Neural cell (in vitro differentiated cells): ENCODE data around the gene PAMR1. TPM values are rescaled to one million over a fixed set of nuclear protein-coding genes. Genes with fewer than 3 reads are reported as not detected.
A peak's percentile ranks its signal among the peaks of the same experiment; 100 is the strongest.

ENCODE experiments used
- H2AFZ ChIP-seq: fragments of 200-600, 300-800 bp; sonication (generic), shearing (Covaris generic); 2 replicates; pipeline ENCODE4 v1.6.0; 2014; ENCODE audit warnings: low read depth, mild to moderate bottlenecking, antibody characterized with exemption, low read length, moderate library complexity
- H3F3A ChIP-seq: fragments of 200-600 bp; shearing (Covaris generic); 2 replicates; pipeline ENCODE4 v1.6.1; 2016; ENCODE audit warnings: mild to moderate bottlenecking, moderate library complexity, mixed read lengths, antibody characterized with exemption, low read length; ENCODE audit not compliant: insufficient read depth, poor library complexity, severe bottlenecking
- H3K27ac ChIP-seq: fragments of 200-600, 300-800 bp; sonication (generic), shearing (Covaris generic); 2 replicates; pipeline ENCODE4 v1.5.1; 2014; ENCODE audit warnings: mild to moderate bottlenecking, low read length, moderate library complexity
- H3K27me3 ChIP-seq: fragments of 300-800, 200-600 bp; sonication (generic), shearing (Covaris generic); 2 replicates; pipeline ENCODE4 v1.6.0; 2014; ENCODE audit warnings: mild to moderate bottlenecking, low read depth, low read length, moderate library complexity; ENCODE audit not compliant: insufficient read depth
- H3K36me3 ChIP-seq: fragments of 300-800, 200-600 bp; sonication (generic), shearing (Covaris generic); 2 replicates; pipeline ENCODE4 v1.5.1; 2014; ENCODE audit warnings: mild to moderate bottlenecking, antibody characterized with exemption, low read length, moderate library complexity; ENCODE audit not compliant: insufficient read depth
- H3K4me2 ChIP-seq: fragments of 300-800, 200-600 bp; sonication (generic), shearing (Covaris generic); 2 replicates; pipeline ENCODE4 v1.6.0; 2014; ENCODE audit warnings: mild to moderate bottlenecking, low read length
- H3K4me3 ChIP-seq: fragments of 300-800, 200-600 bp; sonication (generic), shearing (Covaris generic); 2 replicates; pipeline ENCODE4 v1.5.1; 2014; ENCODE audit warnings: mild to moderate bottlenecking, low read length, moderate library complexity
- H3K79me2 ChIP-seq: fragments of 200-600 bp; shearing (Covaris generic); replicated peaks from 2 replicates; pipeline ENCODE4 v1.6.0; 2014; ENCODE audit warnings: mild to moderate bottlenecking, low read length, moderate library complexity; ENCODE audit not compliant: insufficient read depth
- H3K9ac ChIP-seq: fragments of 300-800, 200-600 bp; sonication (generic), shearing (Covaris generic); 2 replicates; pipeline ENCODE4 v1.6.1; 2016; ENCODE audit warnings: mild to moderate bottlenecking, low read length, mixed read lengths
- H3K9me2 ChIP-seq: fragments of 200-600 bp; shearing (Covaris generic); 2 replicates; pipeline ENCODE4 v1.6.1; 2016; ENCODE audit warnings: mild to moderate bottlenecking, low read length, mixed read lengths; ENCODE audit not compliant: insufficient read depth
- H3K9me3 ChIP-seq: fragments of 200-600, 300-800 bp; sonication (generic), shearing (Covaris generic); 2 replicates; pipeline ENCODE4 v1.6.1; 2016; ENCODE audit warnings: mild to moderate bottlenecking, mixed run types, low read length, moderate library complexity, mixed read lengths
- H4K20me1 ChIP-seq: fragments of 200-600 bp; shearing (Covaris generic); 2 replicates; pipeline ENCODE4 v1.6.1; 2016; ENCODE audit warnings: mild to moderate bottlenecking, mixed run types; ENCODE audit not compliant: insufficient read depth
- EP300 ChIP-seq: fragments of 450-650 bp; conservative IDR thresholded peaks from 2 replicates; pipeline ENCODE4 v1.6.1; 2014; ENCODE audit warnings: antibody characterized with exemption, mild to moderate bottlenecking, moderate library complexity; ENCODE audit not compliant: poor library complexity, severe bottlenecking
- EZH2 ChIP-seq: fragments of 200-600, 300-800 bp; shearing (Covaris generic), sonication (generic); IDR thresholded peaks from 2 replicates; pipeline ENCODE4 v1.6.1; 2014; ENCODE audit warnings: antibody characterized with exemption, low read length, borderline replicate concordance, mild to moderate bottlenecking; ENCODE audit not compliant: insufficient read depth, poor library complexity, severe bottlenecking
- MXI1 ChIP-seq: fragments of 450-650 bp; conservative IDR thresholded peaks from 2 replicates; pipeline ENCODE4 v1.6.1; 2014; ENCODE audit warnings: antibody characterized with exemption, mild to moderate bottlenecking; ENCODE audit not compliant: poor library complexity, severe bottlenecking
- POLR2AphosphoS5 ChIP-seq: IDR thresholded peaks from 2 replicates; pipeline ENCODE4 v1.6.1; 2012
- RAD21 ChIP-seq: fragments of 450-650 bp; conservative IDR thresholded peaks from 2 replicates; pipeline ENCODE4 v1.6.1; 2014; ENCODE audit warnings: antibody characterized with exemption, mild to moderate bottlenecking, moderate library complexity
- SMC3 ChIP-seq: fragments of 450-650 bp; conservative IDR thresholded peaks from 2 replicates; pipeline ENCODE4 v1.6.1; 2014; ENCODE audit warnings: antibody characterized with exemption, mild to moderate bottlenecking, moderate library complexity; ENCODE audit not compliant: poor library complexity
- TAF1 ChIP-seq: IDR thresholded peaks from 2 replicates; pipeline ENCODE4 v1.6.1; 2012; ENCODE audit warnings: low read depth
- polyA plus RNA-seq: library from polyadenylated mRNA; depleted of rRNA; stranded (reverse); fragments of >200 nt; gene quantifications from 2 replicates; pipeline ENCODE4 v1.2.3, GENCODE V29; 2014
- TF ChIP-seq, protein P1 (sequence below): fragments of 450-650 bp; IDR thresholded peaks from 2 replicates; pipeline ENCODE4 v1.5.1; 2014; ENCODE audit warnings: antibody characterized with exemption, mild to moderate bottlenecking, moderate library complexity; ENCODE audit not compliant: poor library complexity, severe bottlenecking
- TF ChIP-seq, protein P2 (sequence below): IDR thresholded peaks from 2 replicates; pipeline ENCODE4 v1.6.1; 2012; ENCODE audit warnings: borderline replicate concordance

The PAMR1 gene
- polyA plus RNA-seq, 1 donor from 2014 or later: 0.48 TPM

DNA sequence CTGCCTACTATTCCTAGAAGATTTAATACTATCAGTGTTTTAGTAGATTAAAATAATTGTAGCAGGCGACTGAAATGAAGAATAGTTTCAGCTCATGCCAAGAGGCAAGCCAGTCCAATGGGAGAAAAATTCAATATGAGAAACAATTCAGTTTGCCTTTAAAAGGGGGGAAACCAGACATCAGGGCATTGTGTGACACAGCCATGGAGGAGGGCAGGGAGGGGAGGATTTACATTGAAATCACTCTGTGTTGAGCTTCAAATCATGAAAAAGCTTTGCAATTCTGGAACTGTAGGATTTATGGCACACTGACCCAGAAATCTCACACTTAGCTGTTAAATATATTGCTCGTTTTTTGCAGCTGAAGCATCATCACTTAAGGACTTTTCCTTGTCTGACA is 110.6 kb downstream of the PAMR1 start:
- peaks cover 63% of the 10 kb centered on the region for H3K79me2 ChIP-seq
- H3K27me3 ChIP-seq: no peaks in the 10 kb centered on the region
- H3K27ac ChIP-seq: no peak overlapping the region
- no peak overlapping the region for H3K4me2 ChIP-seq
- peak overlapping the region; percentile 88 for H3K4me3 ChIP-seq
- no peaks in the 10 kb centered on the region for H3K9me3 ChIP-seq
- H3K9ac ChIP-seq: no peak overlapping the region
- no peaks in the 10 kb centered on the region for H4K20me1 ChIP-seq
- no peaks in the 10 kb centered on the region for H3F3A ChIP-seq
- H2AFZ ChIP-seq: no peak overlapping the region
- no peaks in the 10 kb centered on the region for H3K9me2 ChIP-seq
- no peaks in the 10 kb centered on the region for H3K36me3 ChIP-seq
- TF ChIP-seq SMC3 (no peak), MXI1 (no peak), TAF1 (no peak), EZH2 (no peak), EP300 (no peak), POLR2AphosphoS5 (no peak), RAD21 (no peak)
- TF ChIP-seq, protein P1, sequence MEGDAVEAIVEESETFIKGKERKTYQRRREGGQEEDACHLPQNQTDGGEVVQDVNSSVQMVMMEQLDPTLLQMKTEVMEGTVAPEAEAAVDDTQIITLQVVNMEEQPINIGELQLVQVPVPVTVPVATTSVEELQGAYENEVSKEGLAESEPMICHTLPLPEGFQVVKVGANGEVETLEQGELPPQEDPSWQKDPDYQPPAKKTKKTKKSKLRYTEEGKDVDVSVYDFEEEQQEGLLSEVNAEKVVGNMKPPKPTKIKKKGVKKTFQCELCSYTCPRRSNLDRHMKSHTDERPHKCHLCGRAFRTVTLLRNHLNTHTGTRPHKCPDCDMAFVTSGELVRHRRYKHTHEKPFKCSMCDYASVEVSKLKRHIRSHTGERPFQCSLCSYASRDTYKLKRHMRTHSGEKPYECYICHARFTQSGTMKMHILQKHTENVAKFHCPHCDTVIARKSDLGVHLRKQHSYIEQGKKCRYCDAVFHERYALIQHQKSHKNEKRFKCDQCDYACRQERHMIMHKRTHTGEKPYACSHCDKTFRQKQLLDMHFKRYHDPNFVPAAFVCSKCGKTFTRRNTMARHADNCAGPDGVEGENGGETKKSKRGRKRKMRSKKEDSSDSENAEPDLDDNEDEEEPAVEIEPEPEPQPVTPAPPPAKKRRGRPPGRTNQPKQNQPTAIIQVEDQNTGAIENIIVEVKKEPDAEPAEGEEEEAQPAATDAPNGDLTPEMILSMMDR: no peak
- TF ChIP-seq, protein P2, sequence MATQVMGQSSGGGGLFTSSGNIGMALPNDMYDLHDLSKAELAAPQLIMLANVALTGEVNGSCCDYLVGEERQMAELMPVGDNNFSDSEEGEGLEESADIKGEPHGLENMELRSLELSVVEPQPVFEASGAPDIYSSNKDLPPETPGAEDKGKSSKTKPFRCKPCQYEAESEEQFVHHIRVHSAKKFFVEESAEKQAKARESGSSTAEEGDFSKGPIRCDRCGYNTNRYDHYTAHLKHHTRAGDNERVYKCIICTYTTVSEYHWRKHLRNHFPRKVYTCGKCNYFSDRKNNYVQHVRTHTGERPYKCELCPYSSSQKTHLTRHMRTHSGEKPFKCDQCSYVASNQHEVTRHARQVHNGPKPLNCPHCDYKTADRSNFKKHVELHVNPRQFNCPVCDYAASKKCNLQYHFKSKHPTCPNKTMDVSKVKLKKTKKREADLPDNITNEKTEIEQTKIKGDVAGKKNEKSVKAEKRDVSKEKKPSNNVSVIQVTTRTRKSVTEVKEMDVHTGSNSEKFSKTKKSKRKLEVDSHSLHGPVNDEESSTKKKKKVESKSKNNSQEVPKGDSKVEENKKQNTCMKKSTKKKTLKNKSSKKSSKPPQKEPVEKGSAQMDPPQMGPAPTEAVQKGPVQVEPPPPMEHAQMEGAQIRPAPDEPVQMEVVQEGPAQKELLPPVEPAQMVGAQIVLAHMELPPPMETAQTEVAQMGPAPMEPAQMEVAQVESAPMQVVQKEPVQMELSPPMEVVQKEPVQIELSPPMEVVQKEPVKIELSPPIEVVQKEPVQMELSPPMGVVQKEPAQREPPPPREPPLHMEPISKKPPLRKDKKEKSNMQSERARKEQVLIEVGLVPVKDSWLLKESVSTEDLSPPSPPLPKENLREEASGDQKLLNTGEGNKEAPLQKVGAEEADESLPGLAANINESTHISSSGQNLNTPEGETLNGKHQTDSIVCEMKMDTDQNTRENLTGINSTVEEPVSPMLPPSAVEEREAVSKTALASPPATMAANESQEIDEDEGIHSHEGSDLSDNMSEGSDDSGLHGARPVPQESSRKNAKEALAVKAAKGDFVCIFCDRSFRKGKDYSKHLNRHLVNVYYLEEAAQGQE: no peak

DNA sequence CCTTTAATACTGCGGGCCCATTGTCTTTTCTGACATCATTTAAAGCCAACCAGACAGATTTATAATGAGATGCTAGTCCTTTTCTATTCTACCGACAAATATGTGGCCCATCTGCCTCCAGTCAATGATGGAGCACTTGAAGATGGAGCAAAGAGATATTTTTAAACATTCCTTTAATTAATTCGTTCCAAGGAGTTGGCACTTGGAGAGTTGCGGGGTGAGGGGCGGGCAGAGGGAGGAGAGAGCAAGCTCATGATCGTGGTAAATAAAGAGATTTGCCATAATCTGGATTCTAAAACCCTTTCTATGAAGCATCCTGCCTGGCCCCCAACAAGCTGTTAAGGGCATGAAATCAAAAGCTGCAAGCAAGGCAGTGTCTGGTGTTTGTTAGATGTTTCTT is 111.1 kb downstream of the PAMR1 start:
- Histone ChIP-seq H3K9me2 (no peaks in the 10 kb centered on the region), H3K36me3 (no peaks in the 10 kb centered on the region), H3K4me3 (peak overlapping the region; percentile 88), H3F3A (no peaks in the 10 kb centered on the region), H3K27ac (no peak overlapping the region), H2AFZ (no peak overlapping the region), H3K4me2 (no peak overlapping the region), H3K9ac (no peak overlapping the region), H3K27me3 (no peaks in the 10 kb centered on the region), H3K9me3 (no peaks in the 10 kb centered on the region), H4K20me1 (no peaks in the 10 kb centered on the region), H3K79me2 (peaks cover 63% of the 10 kb centered on the region)
- TF ChIP-seq EZH2 (no peak), SMC3 (no peak), TAF1 (no peak), POLR2AphosphoS5 (no peak), RAD21 (no peak), MXI1 (no peak), EP300 (no peak)
- TF ChIP-seq, protein P1: no peak
- TF ChIP-seq, protein P2: no peak
